HG03064 (cell line): ENCODE measurements around the gene P2RY13.

ENCODE experiments used
- ATAC-seq: cut with Tn5 transposase; IDR thresholded peaks from one replicate; pipeline ENCODE4 v1.9.1; 2021; ENCODE audit warnings: low read depth; ENCODE audit not compliant: unreplicated experiment

Gene P2RY13

DNA sequence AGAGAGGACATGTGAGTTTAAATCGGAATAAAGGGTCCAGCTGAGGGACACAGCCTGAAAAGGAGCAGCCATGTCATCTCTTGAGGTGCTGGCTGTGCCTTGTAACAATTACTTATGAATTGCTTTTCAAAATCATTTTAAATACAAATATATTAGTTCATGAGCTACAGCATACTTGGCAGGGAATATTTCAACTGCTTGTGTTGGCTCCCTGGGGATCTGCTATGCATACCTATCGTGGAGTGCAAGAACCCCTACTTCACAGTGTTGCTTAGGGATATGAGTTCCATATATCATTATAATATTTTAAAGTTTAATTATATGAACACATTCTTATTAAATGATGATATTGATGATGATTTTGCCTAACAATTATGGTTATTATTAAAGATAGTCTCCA lies 31.9 kb downstream of the P2RY13 start:
- ATAC-seq = no peak

GRCh38 chr3:151296226-151296625 lies 33.1 kb downstream of the P2RY13 start:
- no peak for ATAC-seq

DNA sequence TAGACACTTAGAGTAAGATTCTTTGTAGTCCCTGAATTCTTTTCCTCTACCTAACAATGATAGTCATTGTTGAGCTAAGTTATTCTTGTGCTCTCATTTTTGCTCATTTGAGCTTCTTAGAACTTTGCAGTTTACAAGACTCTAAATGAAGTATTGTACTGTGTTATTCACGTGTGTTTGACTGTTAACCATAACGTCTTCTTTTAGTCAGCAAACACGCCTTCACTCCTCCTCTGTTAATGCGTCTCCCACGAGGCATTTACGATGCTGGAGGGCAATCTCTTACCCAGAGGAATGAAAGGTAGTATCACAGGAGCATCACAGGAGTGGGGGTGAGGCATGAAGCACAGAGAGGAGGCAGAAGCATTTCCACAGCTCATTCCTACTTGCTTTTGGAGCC lies 36.2 kb downstream of the P2RY13 start:
- no peak for ATAC-seq

GRCh38 chr3:151290673-151291072 lies 38.7 kb downstream of the P2RY13 start:
- no peak for ATAC-seq

- ATAC-seq = no peak
These were observed 39.9 kb downstream of the P2RY13 start for GRCh38 chr3:151289445-151289844.

- no peak for ATAC-seq
These were observed 43.4 kb downstream of the P2RY13 start for GRCh38 chr3:151285940-151286339.

DNA sequence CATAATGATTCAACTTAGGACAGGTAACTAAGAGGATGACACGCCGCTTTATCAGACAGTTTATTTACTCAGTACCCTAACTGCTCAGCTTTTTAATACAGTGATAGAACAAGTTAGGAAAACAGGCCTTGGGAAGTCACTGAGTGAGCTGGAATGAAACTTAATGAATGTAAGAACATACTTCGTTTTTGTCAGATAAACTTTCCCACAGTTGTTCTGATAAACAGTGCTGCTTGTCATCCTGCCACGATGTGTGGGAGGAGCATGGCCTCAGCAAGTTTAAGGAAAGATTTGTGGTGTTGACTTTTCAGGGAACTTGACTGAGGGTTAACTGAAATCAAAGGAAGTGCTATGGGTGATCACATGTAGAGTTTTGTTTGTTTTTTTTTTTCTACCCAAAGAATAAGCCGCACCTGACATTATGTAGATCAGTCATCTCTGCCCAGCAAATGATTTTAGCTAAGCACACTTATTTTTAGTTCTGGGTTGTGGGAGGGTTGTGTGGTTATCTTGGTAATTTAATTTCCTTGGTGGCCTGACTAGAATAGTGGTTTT lies 45.4 kb downstream of the P2RY13 start:
- no peak for ATAC-seq

- no peak for ATAC-seq
These were observed 46.0 kb downstream of the P2RY13 start for GRCh38 chr3:151283387-151283786.

GRCh38 chr3:151282921-151283320 lies 46.4 kb downstream of the P2RY13 start:
- ATAC-seq = no peak

GRCh38 chr3:151281671-151282324 lies 47.6 kb downstream of the P2RY13 start:
- ATAC-seq = no peak

GRCh38 chr3:151278230-151278629 lies 51.1 kb downstream of the P2RY13 start, which contains the start of gene P2RY14:
Gene P2RY14 (minus strand): TSS chr3:151278542. CDS start chr3:151214316, 64,226 bp downstream.
- ATAC-seq = no peak

DNA sequence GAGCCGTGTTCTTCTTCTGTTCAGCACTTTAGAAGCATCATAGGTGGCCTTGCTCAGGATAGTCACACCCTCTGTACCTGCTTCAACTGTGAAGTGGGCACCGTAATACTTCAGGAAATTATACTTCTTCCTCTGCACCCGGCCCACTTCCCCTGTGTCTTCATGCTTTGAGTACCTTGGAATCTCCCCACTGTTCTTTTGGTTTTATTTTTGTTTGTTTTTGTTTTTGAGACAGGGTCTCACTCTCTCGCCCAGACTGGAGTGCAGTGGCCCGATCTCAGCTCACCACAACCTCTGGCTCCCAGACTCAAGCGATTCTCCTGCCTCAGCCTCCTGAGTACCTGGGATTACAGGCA lies 52.7 kb downstream of the P2RY13 start:
- peak; percentile 56 for ATAC-seq
